ENCODE results near the gene PYDC1.
"Not testable (repeated sequence)": the region's sequence is repeated elsewhere in the genome, so short reads cannot be mapped to it uniquely, and the experiment has no call there.

PYDC1 gene

GRCh38 chr16:31221357-31222160 lies 4.6 kb upstream of the PYDC1 start:
- no peak for DNase-seq

GRCh38 chr16:31219154-31219741 lies 2.3 kb upstream of the PYDC1 start:
- DNase-seq = no peak

- DNase-seq = no peak
Observed at GRCh38 chr16:31217136-31217530, 198 bp upstream of the PYDC1 start.

- peak; percentile 45 for DNase-seq
Observed at GRCh38 chr16:31215287-31216162, 1.4 kb downstream of the PYDC1 start.

GRCh38 chr16:31214708-31215286 lies 2.1 kb downstream of the PYDC1 start:
- no peak for DNase-seq

GRCh38 chr16:31213877-31214707 lies 2.8 kb downstream of the PYDC1 start, which contains the start of gene TRIM72:
TRIM72 (plus strand) TSS chr16:31214119; CDS start chr16:31214739, 620 bp downstream.
- no peak for DNase-seq

GRCh38 chr16:31213342-31213741 lies 3.6 kb downstream of the PYDC1 start:
- DNase-seq = no peak

GRCh38 chr16:31206776-31207175 lies 10.2 kb downstream of the PYDC1 start:
- DNase-seq = peak; percentile 18

GRCh38 chr16:31204871-31205666 lies 11.9 kb downstream of the PYDC1 start:
- no peak for DNase-seq

GRCh38 chr16:31202414-31203375 lies 14.2 kb downstream of the PYDC1 start, which contains the start of gene PYCARD:
PYCARD (minus strand) TSS chr16:31202760; CDS start chr16:31202690, 70 bp downstream.
- no peak for DNase-seq

- peak; percentile 46 for DNase-seq
Observed at GRCh38 chr16:31201582-31202413, 15.1 kb downstream of the PYDC1 start.

GRCh38 chr16:31200821-31201568 lies 15.9 kb downstream of the PYDC1 start:
- DNase-seq = peak; percentile 82

- not testable (repeated sequence) for DNase-seq
Observed at GRCh38 chr16:31200111-31200510, 16.8 kb downstream of the PYDC1 start.

GRCh38 chr16:31199430-31200041 lies 17.4 kb downstream of the PYDC1 start:
- no peak for DNase-seq

- no peak for DNase-seq
Observed at GRCh38 chr16:31198207-31198882, 18.6 kb downstream of the PYDC1 start.

GRCh38 chr16:31196324-31197088 lies 20.4 kb downstream of the PYDC1 start:
- DNase-seq = no peak

Data from OCI-M1 (cell line).